ENCODE data around the gene MUL1.

The MUL1 gene

GRCh38 chr1:20480243-20480944 lies 27.6 kb downstream of the MUL1 start:
- no peak for TF ChIP-seq Cebpa-rat (IDR thresholded peaks at IDR 0.05)
- no peak overlapping the region for H3K9ac ChIP-seq
- no peak overlapping the region for H3K27ac ChIP-seq
- peaks cover 41% of the 10 kb centered on the region for H4K20me1 ChIP-seq
- peaks cover 83% of the 10 kb centered on the region for H3K27me3 ChIP-seq
- no peak overlapping the region for H3K4me3 ChIP-seq
- H3K9me3 ChIP-seq, result no peaks in the 10 kb centered on the region
- no peaks in the 10 kb centered on the region for H3K36me3 ChIP-seq
- H3K4me2 ChIP-seq, result no peak overlapping the region
- peaks cover 18% of the 10 kb centered on the region for H3K4me1 ChIP-seq

- no peak overlapping the region for H3K4me3 ChIP-seq
- H3K4me2 ChIP-seq, result no peak overlapping the region
- peaks cover 35% of the 10 kb centered on the region for H4K20me1 ChIP-seq
- H3K9me3 ChIP-seq, result no peaks in the 10 kb centered on the region
- no peaks in the 10 kb centered on the region for H3K36me3 ChIP-seq
- H3K9ac ChIP-seq, result no peak overlapping the region
- H3K27me3 ChIP-seq, result peaks cover 83% of the 10 kb centered on the region
- TF ChIP-seq Cebpa-rat (IDR thresholded peaks at IDR 0.05), result no peak
- peaks cover 12% of the 10 kb centered on the region for H3K4me1 ChIP-seq
- H3K27ac ChIP-seq, result no peak overlapping the region
Observed at GRCh38 chr1:20479840-20480239, 28.1 kb downstream of the MUL1 start.

GRCh38 chr1:20478057-20478635 lies 29.8 kb downstream of the MUL1 start:
- no peak overlapping the region for H3K4me3 ChIP-seq
- H3K27ac ChIP-seq, result no peak overlapping the region
- H3K27me3 ChIP-seq, result peaks cover 81% of the 10 kb centered on the region
- peaks cover 18% of the 10 kb centered on the region; the same call in 1 of the 2 replicates for H4K20me1 ChIP-seq
- H3K4me2 ChIP-seq, result no peak overlapping the region
- H3K9ac ChIP-seq, result no peak overlapping the region
- no peak for TF ChIP-seq Cebpa-rat (IDR thresholded peaks at IDR 0.05)
- H3K4me1 ChIP-seq, result no peaks in the 10 kb centered on the region
- no peaks in the 10 kb centered on the region for H3K9me3 ChIP-seq
- H3K36me3 ChIP-seq, result no peaks in the 10 kb centered on the region

GRCh38 chr1:20477348-20478056 lies 30.4 kb downstream of the MUL1 start:
- H3K36me3 ChIP-seq, result no peaks in the 10 kb centered on the region
- no peaks in the 10 kb centered on the region for H3K9me3 ChIP-seq
- peaks cover 12% of the 10 kb centered on the region; the same call in 1 of the 2 replicates for H4K20me1 ChIP-seq
- no peak overlapping the region for H3K9ac ChIP-seq
- no peak overlapping the region for H3K4me3 ChIP-seq
- no peak for TF ChIP-seq Cebpa-rat (IDR thresholded peaks at IDR 0.05)
- H3K4me2 ChIP-seq, result no peak overlapping the region
- H3K4me1 ChIP-seq, result no peaks in the 10 kb centered on the region
- no peak overlapping the region for H3K27ac ChIP-seq
- peaks cover 81% of the 10 kb centered on the region for H3K27me3 ChIP-seq

GRCh38 chr1:20476265-20477038 lies 31.5 kb downstream of the MUL1 start:
- Histone ChIP-seq H3K27ac (no peak overlapping the region), H3K4me3 (no peak overlapping the region), H3K4me2 (no peak overlapping the region), H3K9ac (no peak overlapping the region), H4K20me1 (peaks cover 6% of the 10 kb centered on the region; the same call in 1 of the 2 replicates), H3K27me3 (peaks cover 70% of the 10 kb centered on the region), H3K4me1 (no peaks in the 10 kb centered on the region), H3K36me3 (no peaks in the 10 kb centered on the region), H3K9me3 (no peaks in the 10 kb centered on the region)
- no peak for TF ChIP-seq Cebpa-rat (IDR thresholded peaks at IDR 0.05)

GRCh38 chr1:20474996-20475395 lies 33.0 kb downstream of the MUL1 start:
- Histone ChIP-seq H3K9ac (no peak overlapping the region), H4K20me1 (no peaks in the 10 kb centered on the region), H3K27me3 (peaks cover 56% of the 10 kb centered on the region), H3K9me3 (no peaks in the 10 kb centered on the region), H3K4me3 (no peak overlapping the region), H3K36me3 (no peaks in the 10 kb centered on the region), H3K4me1 (no peaks in the 10 kb centered on the region), H3K4me2 (no peak overlapping the region), H3K27ac (no peak overlapping the region)
- no peak for TF ChIP-seq Cebpa-rat (IDR thresholded peaks at IDR 0.05)

- Histone ChIP-seq H3K4me2 (no peak overlapping the region), H3K4me1 (no peaks in the 10 kb centered on the region), H3K9me3 (no peaks in the 10 kb centered on the region), H3K36me3 (no peaks in the 10 kb centered on the region), H4K20me1 (no peaks in the 10 kb centered on the region), H3K27me3 (peaks cover 56% of the 10 kb centered on the region), H3K9ac (no peak overlapping the region), H3K4me3 (no peak overlapping the region), H3K27ac (no peak overlapping the region)
- no peak for TF ChIP-seq Cebpa-rat (IDR thresholded peaks at IDR 0.05)
Observed at GRCh38 chr1:20474333-20474975, 33.5 kb downstream of the MUL1 start.

- Histone ChIP-seq H3K27me3 (peaks cover 56% of the 10 kb centered on the region), H3K4me3 (no peak overlapping the region), H3K4me1 (no peaks in the 10 kb centered on the region), H4K20me1 (no peaks in the 10 kb centered on the region), H3K9ac (no peak overlapping the region), H3K4me2 (no peak overlapping the region), H3K27ac (no peak overlapping the region), H3K36me3 (no peaks in the 10 kb centered on the region), H3K9me3 (no peaks in the 10 kb centered on the region)
- TF ChIP-seq Cebpa-rat (IDR thresholded peaks at IDR 0.05), result no peak
Observed at GRCh38 chr1:20473894-20474293, 34.1 kb downstream of the MUL1 start.
